NCI-H2081 (cell line): ENCODE data around the gene KIF6.
"Not testable (repeated sequence)": the region's sequence is repeated elsewhere in the genome, so short reads cannot be mapped to it uniquely, and the experiment has no call there.

Experiments
- DNase-seq, 2 experiments: peaks; one replicate each; lab custom pipeline; 2025; lab: John Stamatoyannopoulos, UW

Gene KIF6

GRCh38 chr6:39499053-39499452 is 226.2 kb downstream of the KIF6 start:
- DNase-seq = no peak

- DNase-seq = no peak
These were observed 227.1 kb downstream of the KIF6 start for GRCh38 chr6:39498096-39498495.

GRCh38 chr6:39496915-39497314 is 228.3 kb downstream of the KIF6 start:
- no peak for DNase-seq

DNA sequence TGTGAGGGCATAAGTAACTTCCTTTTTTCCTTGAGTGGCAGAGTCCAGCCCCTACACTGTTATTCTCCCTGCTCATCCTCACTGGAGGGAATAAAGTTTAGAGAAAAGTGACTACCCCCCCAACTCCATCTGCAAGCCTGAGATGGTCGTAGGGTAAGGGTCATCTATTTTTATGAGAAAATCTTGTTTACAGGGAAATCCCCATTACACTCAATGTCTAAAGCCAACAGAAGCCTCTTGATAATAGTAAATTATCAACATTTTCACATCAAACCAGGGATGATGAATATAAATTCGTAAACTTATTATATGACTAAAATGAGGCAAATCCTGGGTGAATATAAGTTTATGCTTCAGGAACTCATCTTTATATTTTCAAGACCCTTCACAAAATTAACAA is 228.8 kb downstream of the KIF6 start:
- DNase-seq = no peak

DNA sequence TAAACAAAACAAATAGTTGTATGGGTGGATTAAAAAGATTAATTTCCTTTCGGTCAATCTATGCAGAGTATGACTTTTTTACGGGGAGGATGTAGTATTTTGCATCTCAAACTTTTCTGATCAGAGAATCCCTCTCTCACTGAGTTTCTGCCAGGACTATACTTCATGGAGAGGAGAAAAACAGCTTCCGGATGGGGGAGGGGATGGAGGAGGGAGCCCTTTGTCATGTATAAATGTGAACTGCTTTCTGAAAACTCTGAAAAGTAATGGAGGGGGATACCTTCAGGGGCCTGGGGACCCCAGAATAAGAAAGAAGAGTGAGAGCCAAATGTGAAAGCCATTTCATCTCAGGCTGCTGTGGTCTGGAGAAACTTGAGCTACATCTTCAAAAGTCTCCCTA is 229.6 kb downstream of the KIF6 start:
- DNase-seq = no peak

GRCh38 chr6:39494998-39495397 is 230.2 kb downstream of the KIF6 start:
- DNase-seq = no peak

DNA sequence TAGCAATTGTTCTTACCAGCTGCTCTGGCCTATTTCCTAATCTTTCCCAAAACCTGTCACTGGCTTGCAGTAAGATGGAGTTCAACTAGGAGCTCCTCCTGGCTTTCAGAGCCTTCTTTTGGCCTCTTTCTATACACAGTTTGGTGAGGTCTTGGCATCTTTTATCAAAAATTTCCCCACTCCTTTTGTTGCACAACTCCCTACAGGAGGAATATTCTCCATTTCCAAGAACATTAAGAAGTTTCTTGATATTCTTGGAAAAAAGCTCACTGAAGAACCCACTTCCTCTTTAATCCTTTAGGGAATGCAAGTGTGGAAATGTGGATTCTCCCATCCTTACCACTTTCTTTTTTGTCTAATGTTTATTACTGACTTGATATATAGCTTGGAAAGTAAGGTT is 231.4 kb downstream of the KIF6 start:
- no peak for DNase-seq

DNA sequence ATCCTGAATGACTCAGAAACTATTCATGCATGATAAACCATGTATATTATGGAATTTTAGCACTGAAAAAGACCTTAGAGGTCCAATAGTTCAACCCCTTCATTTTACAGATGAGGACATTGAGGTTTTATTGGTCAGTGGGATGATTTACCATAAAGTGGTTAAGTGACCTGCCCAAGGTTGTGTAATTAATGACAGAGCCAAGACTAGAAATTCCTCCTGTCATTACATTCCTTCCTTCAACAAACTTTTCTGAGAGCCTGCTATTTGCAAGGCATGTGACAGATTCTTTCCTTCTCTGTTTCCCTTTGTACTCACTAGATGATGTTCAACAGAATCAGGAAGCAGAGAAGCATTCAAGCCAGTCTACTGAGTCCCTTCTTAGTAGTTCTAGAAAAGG is 232.0 kb downstream of the KIF6 start:
- DNase-seq = no peak

DNA sequence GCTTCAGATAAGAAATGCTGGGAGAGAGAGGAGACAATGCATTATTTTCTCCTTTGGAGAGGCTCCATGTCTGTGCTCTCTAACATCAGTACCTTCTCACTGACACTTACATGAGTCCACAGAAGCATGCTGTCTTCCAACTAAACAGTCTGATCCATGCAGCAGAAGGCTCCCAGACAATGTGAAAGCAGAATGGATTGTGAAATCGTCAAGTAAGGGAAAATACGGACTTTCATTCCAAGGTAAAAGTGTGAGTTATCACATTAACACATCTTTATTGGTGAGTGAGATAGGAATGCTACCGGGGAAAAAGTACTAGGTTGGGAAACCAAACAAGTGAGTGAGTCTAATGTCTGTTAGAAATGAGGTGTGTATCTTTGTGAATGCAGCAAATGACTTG is 235.1 kb downstream of the KIF6 start:
- DNase-seq = no peak

- no peak for DNase-seq
These were observed 236.8 kb downstream of the KIF6 start for GRCh38 chr6:39488255-39488879.

- no peak for DNase-seq
These were observed 240.9 kb downstream of the KIF6 start for GRCh38 chr6:39484276-39484675.

DNA sequence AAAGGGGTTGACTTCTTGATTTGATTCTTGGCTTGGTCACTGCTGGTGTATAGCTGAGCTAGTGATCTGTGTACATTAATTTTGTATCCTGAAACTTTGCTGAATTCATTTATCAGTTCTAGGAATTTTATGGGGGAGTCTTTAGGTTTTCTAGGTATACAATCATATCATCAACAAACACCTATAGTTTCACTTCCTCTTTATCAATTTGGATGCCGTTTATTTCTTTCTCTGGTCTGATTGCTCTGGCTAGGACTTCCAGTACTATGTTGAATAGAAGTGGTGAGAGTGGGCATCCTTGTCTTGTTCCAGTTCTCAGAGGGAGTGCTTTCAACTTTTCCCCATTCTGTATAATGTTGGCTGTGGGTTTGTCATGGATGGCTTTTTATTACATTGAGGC is 245.4 kb downstream of the KIF6 start:
- not testable (repeated sequence) for DNase-seq

DNA sequence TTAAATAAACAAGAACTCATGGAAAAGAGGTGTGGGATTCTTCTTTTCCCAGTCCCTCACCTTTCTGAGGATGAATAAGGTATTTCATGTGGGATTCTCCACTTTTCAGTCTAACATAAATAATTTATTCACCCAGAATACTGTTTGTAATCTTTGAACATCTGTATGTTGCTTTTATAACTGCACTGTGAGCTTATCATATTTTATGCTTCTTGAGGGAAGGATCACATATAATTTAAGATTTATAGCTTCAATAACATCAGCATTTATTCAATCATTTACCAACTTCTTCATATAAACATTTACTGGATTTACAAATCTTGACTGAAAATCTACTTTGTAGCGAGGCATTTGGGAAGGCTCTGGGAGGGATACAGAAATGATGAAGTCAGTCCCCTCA is 248.5 kb downstream of the KIF6 start:
- DNase-seq = no peak

DNA sequence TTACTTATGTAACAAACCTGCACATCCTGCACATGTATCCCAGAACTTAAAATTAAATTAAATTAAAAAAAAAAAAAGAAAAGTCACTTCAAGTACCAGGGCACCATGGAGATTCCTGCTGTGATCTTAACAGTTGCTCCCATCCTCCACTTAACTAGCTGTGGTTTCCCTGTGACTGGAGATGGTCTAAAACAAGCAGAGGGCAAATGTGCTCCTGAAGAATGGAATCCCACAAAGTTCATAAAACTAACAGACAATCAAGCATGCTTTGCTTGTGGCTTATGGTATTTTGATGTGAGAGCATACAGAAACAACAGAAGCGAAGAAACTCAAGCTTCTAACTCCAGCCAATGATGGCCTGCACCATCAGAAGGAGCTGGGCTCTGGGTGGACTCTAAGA is 249.1 kb downstream of the KIF6 start:
- no peak for DNase-seq

- DNase-seq = no peak
These were observed 253.1 kb downstream of the KIF6 start for GRCh38 chr6:39471954-39472659.

DNA sequence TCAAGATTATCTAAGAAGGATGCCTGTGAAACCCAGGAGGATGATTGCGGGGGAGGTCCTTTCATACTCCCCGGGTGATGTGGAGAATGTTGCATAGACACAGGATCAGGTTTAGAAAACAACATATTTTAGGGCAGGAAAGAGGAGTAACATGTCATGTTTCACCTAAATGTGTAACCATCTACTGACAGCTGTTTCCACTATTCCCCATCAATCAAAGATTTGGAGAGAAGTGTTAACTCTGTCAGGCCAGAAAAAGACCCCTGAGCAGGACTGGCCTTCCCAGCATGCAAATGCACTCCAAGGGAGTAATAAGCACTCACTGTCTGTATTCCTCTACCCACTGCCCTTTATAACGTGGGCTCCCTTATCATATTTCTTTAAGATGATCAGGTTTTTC is 254.7 kb downstream of the KIF6 start:
- no peak for DNase-seq

DNA sequence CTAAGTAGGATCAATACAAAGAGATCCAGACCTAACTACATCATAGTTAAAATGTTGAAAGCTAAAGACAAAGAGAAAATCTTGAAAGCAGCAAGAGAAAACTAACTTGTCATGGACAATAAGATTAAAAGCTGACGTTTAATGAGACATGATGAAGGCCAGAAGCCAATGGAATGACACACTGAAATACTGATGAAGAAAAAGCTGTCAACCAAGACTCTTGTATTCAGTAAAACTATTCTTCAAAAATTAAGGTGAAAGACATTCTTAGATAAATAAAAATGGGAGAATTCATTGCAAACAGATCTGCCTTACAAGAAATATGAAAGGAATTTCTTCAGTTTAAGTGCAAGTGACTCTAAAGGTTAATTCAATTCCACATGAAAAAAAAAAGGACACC is 256.8 kb downstream of the KIF6 start:
- DNase-seq = no peak

DNA sequence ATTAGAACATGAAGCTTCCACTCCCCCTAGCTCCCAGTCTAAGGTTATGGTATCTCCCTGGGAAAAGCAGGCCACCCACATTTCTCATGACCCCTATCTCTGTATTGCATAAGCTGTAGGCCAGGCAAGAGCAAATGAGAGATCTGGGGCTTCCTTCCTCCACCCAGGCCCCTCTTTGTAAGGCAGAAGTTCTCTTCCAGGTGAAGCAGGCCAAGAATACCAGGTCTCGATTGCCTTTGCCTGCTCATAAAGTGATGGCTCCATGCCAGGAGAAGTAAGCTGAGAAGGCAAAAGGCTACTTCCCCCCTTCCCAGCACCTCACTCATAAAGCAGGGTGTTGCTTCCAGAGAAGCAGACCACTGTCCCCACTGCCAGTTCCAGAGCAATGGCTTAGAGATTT is 258.6 kb downstream of the KIF6 start:
- DNase-seq = no peak

DNA sequence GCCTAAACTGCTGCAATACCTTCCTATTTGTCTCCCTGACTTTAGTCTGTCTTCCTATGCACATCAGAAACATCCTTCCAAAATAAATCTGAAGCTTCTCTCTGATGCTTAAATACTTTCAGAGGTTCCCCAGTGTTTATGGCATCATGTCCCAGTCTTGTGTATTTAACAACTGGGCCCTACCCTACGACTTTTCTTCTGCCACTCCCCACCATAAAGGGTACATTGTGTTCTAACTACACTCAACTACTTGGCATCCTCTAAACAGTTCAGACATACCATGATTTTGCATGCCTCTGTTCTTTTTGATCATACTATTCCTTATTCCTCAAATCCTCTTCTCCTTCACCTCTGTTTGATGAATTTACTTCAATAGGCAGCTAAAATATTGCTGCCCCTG is 259.7 kb downstream of the KIF6 start:
- DNase-seq = no peak

GRCh38 chr6:39464067-39464466 is 261.1 kb downstream of the KIF6 start:
- DNase-seq = no peak

DNA sequence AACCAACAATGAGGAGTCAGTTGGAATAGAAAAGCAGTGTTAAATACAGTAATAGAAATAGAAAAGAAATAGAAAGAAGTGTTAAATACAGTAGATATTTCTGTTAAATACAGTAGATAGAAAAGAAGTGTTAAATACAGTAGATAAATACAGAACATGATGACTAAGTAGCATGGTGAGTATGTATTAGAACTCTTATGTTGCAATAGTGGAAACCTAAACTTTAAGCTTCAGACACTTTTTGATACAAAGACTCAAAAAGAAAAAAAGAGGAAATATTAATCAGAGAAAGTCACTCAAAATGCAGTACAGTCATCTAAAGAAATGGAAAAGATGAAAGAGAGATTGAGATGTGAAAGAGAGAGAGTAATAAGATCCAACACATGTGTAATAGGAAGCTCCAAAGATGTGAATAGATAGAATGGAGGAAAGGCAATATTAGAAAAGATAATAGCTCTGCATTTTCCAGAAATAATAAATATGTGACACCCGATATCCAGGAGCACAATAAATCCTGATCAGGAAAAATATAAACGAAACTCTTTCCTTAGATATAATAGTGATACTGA is 271.2 kb downstream of the KIF6 start:
- DNase-seq = no peak

- DNase-seq = no peak
These were observed 272.0 kb downstream of the KIF6 start for GRCh38 chr6:39453241-39453640.

DNA sequence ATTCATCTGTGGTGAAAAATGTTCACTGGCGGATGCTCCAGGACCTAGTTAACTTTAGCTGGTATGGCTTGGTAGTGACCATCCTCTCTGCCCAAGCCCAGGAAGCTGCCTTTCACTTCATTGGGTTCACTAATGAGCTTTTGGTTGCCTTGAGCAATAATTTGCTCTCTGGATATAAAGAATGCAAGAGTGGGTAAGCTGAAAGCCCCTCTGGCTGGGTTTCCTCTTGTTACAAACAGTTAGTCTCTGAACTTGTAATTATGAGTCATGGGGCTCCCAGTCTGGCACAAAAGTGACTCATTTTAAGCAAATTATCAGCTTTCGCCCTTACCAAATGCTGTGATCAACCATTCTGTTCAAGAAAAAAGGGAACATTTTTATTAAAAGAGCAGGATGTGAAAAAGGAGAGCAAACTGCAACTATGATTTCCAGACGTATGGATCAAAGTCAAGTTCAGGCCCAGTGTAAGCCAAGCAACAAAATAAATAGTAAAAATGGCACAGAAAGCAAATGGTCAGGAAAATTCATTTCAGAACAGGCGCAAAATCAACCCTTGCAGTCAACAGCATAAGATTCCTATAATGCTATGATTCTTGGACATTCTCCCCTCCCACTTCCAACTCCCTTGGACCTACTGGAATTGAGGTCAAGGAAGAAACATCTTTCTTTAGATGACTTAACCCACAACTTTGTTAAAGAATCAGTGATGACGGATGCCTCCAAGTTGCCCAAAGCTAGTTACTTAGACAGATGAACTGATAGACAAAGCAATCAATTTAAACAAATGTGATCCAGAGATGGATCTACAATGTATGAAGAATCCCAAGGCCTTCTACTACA is 272.7 kb downstream of the KIF6 start:
- DNase-seq = peak in 1 of 2 experiments; percentile 1
